NCI-H1436 (cell line): ENCODE data around the gene JOSD2.
A peak's percentile ranks its signal among the peaks of the same experiment; 100 is the strongest.
"Not testable (repeated sequence)": the region's sequence is repeated elsewhere in the genome, so short reads cannot be mapped to it uniquely, and the experiment has no call there.

Experiments
- DNase-seq: peaks from one replicate; lab custom pipeline; 2025; lab: John Stamatoyannopoulos, UW

JOSD2 gene

DNA sequence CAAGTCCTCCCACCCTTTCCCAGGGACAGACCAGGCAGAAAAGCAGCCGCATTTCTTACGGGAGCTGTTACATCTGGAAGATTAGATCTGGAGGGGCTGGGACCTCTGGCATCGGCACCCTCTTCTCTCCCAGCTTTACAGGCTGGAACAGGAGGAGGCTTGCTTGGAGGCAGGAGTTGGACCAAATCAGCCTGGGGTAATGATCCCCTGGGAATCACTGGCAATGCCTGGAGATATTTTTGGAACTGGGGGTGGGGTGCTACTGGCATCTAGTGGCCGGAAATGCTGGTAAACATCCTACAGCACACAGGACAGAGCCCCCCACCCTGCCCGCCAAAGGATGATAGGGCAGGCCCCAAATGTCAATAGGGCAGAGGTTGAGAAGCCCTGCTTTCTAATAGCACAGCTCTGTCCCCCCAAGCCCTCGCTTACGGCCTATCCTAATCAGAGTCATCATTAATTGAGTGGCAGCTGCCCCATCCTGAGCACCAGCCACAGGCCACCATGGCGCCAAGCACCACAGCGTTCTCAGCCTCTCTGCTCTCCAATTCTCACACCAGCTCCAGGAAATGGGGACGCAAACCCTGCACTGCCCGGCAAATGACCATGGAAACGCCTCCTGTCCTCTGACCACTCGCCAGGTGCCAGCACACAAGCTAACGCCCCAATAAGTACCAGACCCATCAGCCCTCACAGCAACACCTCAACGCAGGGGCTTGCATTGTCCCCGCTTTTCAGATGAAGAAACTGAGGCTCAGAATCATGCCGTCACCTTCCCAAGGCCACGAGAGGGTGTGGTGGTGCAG is 36.6 kb upstream of the JOSD2 start:
- no peak for DNase-seq

DNA sequence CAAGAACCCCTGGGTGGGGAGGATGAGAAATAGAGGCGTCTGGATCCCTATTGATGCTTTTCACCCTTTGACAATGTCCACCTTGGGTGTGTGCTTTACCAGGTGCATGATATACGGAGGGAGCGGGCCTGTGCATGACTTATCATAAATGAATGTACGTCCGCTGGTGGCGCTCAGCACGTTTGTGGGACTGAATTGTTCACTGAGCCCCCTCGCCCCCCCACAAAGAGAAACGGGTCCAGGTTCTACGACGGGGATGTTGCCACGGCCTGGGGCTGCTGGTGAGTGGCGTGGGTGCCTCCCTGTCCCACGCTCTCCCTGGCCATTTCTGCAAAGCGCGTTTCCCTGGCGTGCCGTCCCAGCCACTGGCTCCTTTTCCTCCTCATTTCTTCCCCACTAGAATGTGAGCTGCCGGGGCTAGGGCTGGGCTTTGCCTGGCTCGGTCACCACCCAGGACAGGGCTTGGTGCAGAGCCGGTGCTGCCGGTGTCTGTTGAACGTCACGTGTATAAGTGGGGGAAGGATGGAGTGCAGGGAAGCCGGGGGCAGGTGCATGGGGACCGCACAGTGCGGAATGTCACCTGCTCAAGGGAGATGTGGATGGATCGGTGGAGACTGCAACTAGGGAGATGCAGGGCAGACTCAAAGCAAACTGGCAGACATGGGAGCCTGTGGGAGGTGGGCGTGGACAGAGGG is 35.7 kb upstream of the JOSD2 start:
- DNase-seq: no peak

DNA sequence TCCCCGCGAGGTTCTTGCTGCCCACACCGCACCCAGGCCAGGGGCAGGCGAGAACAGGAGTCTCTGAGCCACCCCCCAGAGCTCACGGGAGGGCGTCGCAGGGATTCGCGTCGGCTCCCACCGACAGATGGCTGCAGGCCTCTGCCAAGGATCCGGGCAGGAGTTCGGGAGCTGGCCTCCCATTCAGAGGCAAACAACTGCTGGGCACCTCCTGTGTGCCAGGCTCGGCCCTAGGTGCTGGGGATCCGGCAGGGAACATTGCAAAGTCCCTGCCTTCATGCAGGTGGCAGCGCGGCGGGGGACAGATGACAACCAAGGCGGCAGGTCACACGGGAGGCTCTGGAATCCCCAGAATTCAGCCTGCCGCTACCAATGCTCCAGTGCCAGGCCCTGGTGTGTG is 32.0 kb upstream of the JOSD2 start:
- no peak for DNase-seq

DNA sequence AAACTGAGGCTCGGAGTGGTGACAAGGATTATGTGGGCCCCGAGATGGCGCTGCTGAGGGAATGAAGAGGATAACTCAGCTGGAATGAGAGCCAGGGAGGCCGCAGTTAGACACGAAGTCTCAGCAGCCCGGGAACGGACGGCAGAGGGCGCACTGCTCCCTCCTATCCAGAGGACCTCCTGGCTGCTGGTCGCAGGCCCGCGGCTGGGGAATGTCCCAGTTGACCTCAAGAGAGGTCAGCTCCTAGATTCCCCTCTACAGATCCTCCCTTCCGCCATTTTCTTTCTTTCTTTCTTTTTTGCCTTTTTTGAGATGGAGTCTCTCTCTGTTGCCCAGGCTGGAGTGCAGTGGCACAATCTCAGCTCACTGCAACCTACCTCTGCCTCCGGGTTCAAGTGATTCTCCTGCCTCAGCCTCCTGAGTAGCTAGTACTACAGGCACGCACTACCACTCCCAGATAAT is 26.8 kb upstream of the JOSD2 start:
- peak; percentile 71 for DNase-seq

DNA sequence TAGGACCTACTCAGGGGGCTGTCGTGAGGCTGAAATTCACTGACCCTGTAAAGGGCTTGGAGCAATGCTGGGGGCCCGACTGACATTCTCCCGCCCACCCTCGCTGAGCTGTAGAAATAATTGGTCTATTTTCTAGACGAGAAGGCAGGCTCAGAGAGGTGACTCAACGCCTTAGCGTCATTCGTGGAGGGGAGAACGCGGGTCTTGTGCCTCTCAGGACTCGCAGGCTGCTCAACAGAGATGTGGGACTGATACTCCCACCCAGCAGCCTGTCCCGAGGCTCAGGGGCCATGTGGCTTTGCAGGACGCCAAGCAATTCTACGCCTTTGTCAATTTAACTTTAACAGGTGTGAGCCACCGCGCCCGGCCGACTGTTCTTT is 26.3 kb upstream of the JOSD2 start:
- no peak for DNase-seq

DNA sequence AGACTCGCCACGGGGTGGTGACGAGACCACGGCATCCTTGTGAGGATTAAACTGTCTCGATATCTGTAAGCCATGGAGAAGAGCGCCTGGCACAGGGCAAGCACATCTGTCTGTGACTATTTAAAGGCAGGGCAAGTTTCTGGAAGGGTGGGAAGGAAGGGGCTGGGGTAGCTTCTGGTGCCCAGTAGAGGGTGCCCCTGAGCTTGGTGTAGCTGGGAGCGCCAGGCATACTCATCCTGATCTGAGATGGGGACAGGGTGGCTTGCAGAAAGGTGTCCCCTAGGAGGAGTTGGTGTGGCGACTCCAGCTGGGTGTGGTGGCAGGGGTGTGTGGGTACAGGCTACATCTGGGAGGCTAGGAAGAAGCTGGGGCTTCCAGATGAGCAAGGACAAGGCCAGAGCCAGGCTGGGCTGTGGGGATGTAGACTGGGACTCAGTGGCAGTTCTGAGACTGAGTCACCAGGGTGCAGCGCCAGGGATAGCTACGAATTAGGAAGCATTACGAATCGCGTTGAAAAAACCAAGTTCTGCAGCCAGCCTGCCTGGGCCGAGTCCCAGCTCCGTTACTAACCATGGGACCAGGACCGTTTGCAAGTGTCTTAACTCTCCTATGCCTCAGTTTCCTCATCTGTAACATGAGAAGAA is 25.8 kb upstream of the JOSD2 start:
- no peak for DNase-seq

DNA sequence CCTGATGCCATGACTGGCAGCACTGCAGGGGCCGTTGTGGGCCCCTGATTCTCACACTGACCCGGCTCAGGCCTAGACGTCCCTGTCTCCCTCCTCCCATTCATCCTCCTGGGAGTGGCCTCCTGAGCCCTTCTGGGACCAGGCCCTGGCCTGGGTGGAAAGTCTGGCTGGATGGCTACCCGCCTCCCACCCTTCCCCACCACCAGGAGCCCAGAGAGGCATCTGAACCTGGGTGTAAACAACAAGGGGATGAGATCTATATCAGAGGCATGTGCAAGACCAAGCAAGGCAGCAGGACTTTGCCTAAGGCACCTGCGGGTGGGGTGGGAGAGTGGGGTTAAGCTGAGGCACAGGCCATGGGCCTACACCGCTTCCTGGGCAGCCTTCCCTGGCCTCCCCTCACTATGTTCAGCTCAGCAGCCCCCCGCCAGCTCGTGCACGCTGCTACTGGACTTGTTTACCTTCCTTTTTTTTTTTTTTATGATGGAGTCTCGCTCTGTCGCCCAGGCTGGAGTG is 24.7 kb upstream of the JOSD2 start:
- no peak for DNase-seq

DNA sequence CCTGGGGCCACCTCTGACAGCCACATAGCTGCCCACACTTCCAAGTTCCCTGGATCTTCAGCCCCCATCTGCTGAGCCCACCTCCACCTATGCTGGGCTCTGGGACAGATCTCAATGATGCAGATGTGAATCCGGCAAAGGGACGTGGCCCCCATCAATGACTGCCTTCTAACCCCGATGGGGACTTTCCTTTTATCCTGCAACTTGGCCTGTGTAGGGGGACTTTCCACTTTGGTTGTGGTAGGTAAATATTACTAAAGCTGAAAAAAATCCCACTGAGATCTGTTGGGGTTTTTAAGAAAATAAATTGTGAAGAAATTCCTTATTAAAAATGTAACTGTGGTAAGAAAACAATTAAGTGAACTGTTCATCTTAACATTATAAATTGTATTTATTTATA is 23.5 kb upstream of the JOSD2 start:
- DNase-seq: no peak

DNA sequence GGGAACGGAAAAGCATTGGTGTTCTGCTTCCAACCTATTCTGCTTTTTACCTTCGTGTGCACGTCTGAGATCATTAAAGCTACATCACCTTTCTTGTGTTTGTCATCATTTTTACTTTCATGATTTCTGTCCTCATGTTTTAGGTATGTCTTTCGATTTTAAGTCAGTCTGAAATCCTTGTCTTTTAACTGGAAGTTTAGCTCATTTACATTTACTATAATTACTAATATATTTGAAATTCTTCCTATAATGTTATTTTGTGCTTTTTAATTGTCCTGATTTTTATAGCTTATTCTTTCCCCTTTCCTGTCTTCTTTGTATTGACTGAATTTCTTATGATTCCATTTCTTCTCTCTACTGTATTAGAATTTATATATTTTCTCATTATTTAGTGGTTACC is 22.0 kb upstream of the JOSD2 start:
- DNase-seq: no peak

DNA sequence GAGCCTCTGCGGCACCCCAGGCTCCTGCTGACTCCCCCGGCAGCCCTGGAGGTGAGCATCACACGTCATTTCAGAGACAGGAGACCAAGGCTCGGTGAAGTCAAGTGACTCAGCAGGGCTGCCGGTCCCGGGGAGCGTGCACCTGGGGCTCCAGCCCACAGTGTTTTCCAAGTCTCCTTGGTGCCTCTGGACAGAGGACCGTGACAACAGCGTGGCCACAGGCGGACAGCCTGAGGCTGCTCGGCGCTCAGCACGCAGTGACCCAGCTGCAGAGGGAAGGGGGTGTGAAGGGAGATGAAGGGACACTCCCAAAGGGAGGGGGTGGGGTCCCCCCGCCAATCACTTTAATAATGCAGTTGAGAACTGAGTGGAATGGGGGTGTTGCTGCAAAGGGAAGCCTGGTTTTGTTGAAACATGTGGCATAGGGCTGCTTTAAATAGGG is 20.2 kb upstream of the JOSD2 start:
- no peak for DNase-seq

DNA sequence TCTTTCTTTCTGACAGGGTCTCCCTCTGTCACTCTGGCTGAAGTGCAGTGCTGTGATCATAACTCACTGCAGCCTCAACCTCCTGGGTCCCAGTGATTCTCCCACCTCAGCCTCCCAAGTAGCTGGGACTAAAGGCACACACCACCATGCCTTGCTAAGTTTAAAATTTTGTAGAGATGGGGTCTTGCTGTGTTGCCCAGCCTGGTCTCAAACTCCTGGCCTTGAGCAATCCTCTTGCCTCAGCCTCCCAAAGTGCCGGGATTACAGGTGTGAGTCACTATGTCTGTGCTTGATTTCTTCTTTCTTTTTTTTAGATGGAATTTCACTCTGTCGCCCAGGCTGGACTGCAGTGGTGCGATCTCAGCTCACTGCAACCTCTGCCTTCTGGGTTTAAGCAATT is 17.1 kb upstream of the JOSD2 start:
- DNase-seq: not testable (repeated sequence)

DNA sequence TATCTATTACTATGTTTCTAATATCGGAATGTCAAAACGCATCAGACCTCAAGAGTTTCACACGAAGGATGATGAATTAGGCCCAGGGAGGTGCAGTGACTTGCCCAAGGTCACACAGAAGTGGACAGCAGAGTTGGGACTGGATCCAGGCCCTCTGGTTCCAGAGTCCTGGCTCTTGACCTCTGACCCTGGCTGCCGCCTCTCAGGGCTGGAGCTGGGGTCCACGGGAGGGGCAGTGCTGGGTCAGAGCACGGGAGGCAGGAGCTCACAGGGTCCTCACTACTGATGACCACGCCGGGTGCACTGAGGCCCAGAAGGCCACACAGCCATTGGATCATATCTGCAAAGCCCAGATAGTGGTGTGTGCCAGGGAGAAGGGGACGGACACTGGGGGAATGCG is 11.9 kb upstream of the JOSD2 start:
- DNase-seq: no peak

DNA sequence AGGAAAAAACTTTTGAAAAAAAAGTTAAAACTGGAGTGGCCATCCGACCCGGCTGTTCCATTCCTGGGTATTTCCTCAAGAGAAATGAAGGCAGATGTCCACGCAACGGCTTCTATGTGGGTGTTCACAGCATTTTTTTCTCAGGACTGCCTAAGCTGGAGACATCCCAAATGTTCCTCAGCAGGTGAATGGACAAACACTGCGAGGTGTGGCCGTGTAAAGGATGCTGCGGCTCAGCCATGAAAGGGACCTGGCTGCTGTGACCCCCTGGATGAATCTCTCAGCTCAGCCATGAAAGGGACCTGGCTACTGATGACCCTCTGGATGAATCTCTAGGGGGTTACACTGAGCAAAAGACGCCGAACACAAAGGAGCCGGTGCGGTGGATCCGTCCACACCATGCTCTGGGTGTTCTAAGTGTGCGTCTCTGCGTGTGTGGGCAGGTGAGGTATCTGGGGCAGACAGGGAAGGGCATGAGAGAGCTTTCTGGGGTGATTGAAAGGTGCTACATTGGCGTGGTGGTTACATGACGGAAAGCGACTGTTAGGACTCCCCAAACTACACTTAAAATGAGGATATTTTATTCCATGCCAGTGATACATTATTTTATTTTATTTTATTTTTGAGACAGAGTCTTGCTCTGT is 10.0 kb upstream of the JOSD2 start:
- no peak for DNase-seq

DNA sequence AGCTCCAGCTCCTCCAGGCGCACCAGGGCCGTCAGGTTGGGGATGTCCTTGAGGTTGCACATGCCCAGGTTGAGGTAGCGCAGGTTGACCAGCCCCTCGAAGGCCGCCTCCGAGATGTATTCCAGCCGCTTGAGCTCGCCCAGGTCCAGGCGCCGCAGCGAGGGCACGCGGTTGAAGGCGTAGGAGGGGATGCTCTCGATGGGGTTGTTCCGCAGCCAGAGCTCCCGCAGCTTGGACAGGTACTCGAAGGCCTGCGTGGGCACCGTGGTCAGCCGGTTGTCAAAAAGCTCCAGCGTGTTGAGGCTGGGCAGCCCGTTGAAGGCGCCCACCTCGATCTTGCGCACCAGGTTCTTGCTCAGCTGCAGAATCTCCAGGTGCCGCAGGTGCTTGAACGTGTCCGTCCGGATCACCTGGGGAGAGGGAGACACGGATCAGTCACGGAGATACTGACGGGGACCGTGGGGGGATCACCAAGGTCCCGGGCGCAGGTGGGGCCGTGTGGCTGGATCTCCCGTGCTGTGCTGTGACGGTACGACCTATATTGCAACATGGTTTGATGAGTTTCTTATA is 8.1 kb upstream of the JOSD2 start:
- no peak for DNase-seq

DNA sequence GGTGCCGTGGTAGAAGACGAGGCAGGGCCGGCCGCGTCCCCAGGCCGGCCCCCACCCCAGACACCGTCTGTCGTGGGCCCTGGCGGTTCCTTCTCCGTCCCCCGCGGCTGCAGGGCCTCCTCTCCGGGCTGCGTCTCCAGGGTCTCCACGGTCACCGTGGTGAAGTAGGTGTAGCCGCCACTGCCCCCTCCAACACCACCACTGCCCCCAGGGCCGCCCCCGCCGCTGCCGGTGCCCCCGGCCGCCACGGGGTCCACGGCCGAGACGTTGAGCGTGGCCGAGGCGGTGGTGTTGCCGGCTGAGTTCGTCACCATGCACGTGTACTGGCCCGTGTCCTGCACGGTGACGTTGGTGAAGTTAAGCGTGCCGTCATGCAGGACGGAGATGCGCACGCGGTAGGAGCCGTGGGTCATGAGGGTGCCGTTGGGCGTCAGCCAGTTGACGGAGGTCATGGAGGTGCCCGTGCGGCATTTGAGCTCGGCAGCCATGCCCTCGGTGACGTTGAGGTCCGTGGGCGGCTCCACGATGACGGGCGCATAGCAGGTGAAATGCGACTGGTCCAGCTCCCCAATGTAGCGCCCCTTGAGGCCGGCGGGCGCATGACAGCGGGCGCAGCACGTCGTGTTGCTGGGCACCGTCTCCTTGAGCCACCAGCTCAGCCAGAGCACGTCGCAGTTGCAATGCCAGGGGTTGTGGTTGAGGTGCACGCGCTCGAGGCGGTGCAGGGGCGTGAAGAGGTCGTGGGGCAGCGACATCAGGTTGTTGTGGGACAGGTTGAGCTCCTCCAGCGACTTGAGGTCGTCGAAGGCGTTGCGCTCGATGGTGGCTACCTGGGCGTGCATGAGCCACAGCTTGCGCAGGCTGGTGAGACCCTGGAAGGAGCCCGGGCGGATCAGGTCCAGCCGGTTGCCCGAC is 7.4 kb upstream of the JOSD2 start:
- DNase-seq: no peak

DNA sequence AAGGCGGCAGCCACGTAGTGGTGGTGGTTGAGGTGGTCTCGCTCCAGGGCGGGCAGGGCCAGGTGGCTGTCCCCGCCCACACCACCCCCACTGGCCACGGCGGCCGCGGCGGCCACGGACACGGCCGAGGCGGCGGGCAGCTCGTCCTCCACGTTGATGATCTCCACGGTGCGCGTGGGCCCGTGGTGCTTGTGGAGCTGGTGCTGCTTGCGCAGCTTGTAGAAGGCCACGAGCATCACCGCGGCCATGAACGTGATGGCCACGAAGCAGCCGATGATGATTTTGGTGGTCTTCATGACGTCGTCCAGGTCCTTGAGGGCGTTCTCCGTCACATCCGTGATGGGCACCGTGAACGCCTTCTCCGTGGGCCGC is 6.7 kb upstream of the JOSD2 start:
- DNase-seq: no peak

DNA sequence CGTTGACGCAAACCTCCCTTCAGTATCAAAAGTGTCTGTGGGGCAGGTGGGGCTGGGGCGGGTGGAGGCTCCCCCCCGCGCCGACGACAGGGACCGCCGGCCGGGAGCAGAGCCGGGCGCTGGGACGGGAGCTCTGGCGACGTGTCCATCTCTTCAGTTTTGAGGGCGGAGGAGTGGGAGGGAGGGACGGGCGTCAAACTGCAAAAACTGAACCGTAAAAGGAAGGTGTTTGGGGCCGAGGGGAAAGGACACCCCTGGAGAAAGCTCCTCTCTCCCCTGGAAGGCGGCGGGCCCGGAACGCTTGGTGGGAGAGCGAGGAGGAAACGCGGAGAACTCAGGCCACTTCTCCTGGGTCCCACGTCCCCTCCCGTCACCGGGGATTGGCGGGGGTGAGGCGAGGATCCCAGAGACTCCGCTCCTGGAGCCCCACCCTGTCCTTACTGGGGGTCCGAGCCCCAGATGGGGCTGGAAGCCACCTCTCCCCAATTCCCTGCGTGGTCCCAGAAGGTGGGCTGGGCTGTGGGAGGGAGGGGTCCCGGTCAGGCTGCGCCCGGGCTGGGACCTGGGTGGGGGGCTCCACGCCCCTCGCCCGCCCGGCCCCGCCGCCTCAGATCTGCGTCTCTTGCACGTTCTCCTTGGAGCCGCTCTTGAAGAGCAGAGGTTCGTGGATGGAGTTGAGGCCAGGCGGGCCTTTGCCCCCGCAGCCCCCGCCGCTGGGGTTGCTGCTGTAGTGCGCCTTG is 6.1 kb upstream of the JOSD2 start:
- DNase-seq: no peak

DNA sequence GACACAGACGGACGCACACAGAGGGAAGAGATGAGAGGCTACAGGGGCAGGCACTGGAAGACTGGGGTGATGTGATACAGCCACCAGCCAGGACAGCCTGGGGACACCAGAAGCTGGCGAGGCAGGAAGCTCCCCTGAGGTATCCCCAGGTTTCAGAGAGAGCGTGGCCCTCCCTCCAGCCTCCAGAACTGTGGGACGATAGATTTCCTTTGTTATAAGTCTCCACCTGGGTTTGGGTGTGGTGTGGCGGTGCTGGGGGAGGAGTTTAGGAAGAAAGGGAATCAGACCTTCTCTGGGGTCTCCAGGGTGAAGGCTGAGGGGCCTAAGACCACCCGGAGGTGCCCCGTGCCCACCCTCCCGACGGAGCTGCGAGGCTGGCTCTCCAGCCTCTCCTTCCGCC is 5.5 kb upstream of the JOSD2 start:
- DNase-seq: no peak

DNA sequence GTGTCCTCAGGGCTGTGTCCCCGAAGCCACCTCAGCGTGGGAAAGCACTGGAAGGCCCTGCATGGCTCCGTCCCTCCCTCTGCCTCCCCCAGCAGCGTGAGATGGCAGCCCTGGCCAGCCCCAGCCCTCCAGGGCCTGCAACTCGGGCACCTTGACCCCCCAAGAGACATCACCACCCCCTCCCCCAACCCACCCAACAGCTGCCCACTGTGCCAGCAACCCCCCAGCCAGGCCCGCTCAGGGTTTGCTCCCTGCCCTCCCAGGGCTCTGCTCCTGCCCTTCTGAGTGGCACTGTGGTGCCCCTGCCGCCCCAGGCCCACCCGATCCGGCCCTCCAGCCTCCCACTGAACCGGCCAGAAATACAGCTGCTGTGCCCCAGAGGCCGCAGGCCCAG is 4.2 kb upstream of the JOSD2 start:
- DNase-seq: no peak
